ENCODE data around the gene LRRC9. TPM values are rescaled to one million over a fixed set of nuclear protein-coding genes. Genes with fewer than 3 reads are reported as not detected.
"Not testable (repeated sequence)": the region's sequence is repeated elsewhere in the genome, so short reads cannot be mapped to it uniquely, and the experiment has no call there.

The LRRC9 gene
- total RNA-seq, 1 experiment from 2014 or later: not detected

- H3K4me1 Mint-ChIP-seq (ENCODE audit: insufficient read depth, unreplicated experiment): peaks cover under 1% of the 10 kb centered on the region
- DNase-seq (ENCODE audit: unreplicated experiment): no peak
- no peaks in the 10 kb centered on the region for H3K27me3 Mint-ChIP-seq (ENCODE audit: insufficient read depth, unreplicated experiment)
- ChIA-PET POLR2A (no interaction called here), CTCF (interaction anchor here (0.5 to 1.2 kb wide), 5 partner anchors 37 to 371 kb away, joined by 3 read pairs; no protein-coding TSS in a partner anchor)
- no peak overlapping the region for H3K27ac Mint-ChIP-seq (ENCODE audit: low read depth, unreplicated experiment)
- no peaks in the 10 kb centered on the region for H3K36me3 Mint-ChIP-seq (ENCODE audit: insufficient read depth, unreplicated experiment)
- H3K4me3 Mint-ChIP-seq (ENCODE audit: unreplicated experiment): no peak overlapping the region
- no peak for TF ChIP-seq CTCF (IDR thresholded peaks at IDR 0.05; ENCODE audit: unreplicated experiment)
- intact Hi-C loops (cut with micrococcal nuclease): no loop called here
- no peaks in the 10 kb centered on the region for H3K9me3 Mint-ChIP-seq (ENCODE audit: unreplicated experiment)
- BruUV-seq (replicated peaks): no TSS peak
Measured at GRCh38 chr14:60002819-60003492, 83.0 kb downstream of the LRRC9 start.

DNA sequence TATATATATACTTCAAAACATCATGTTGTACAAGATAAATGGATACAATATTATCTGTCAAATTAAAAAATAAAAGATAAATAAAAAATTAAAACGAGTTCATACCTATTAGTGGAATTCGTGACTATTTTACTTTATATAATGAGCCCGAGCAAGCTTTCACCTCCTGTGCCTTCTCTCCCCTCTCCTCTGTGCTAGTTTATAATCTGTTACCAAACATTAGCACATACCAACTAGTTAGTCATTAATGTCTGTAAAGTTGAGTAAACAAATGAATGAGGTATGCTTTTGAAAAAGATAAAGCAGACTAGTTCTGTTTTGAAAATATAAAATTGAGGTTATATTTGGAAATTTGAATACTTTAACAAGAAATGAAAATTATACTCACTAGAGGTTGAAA lies 84.0 kb downstream of the LRRC9 start:
- intact Hi-C loops (cut with micrococcal nuclease): no loop called here
- BruUV-seq (replicated peaks): no TSS peak
- Mint-ChIP-seq H3K4me3 (ENCODE audit: unreplicated experiment) (no peak overlapping the region), H3K36me3 (ENCODE audit: insufficient read depth, unreplicated experiment) (no peaks in the 10 kb centered on the region), H3K9me3 (ENCODE audit: unreplicated experiment) (no peaks in the 10 kb centered on the region), H3K27me3 (ENCODE audit: insufficient read depth, unreplicated experiment) (no peaks in the 10 kb centered on the region), H3K27ac (ENCODE audit: low read depth, unreplicated experiment) (no peak overlapping the region), H3K4me1 (ENCODE audit: insufficient read depth, unreplicated experiment) (no peaks in the 10 kb centered on the region)
- TF ChIP-seq CTCF (IDR thresholded peaks at IDR 0.05; ENCODE audit: unreplicated experiment): no peak
- CTCF ChIA-PET: interaction anchor here (0.6 to 1.2 kb wide), 4 partner anchors 39 to 372 kb away, joined by 3 to 4 read pairs (median 3); no protein-coding TSS in a partner anchor
- POLR2A ChIA-PET: no interaction called here
- DNase-seq (ENCODE audit: unreplicated experiment): no peak

- Mint-ChIP-seq H3K36me3 (ENCODE audit: insufficient read depth, unreplicated experiment) (no peaks in the 10 kb centered on the region), H3K4me1 (ENCODE audit: insufficient read depth, unreplicated experiment) (no peaks in the 10 kb centered on the region), H3K27me3 (ENCODE audit: insufficient read depth, unreplicated experiment) (no peaks in the 10 kb centered on the region), H3K4me3 (ENCODE audit: unreplicated experiment) (no peak overlapping the region), H3K27ac (ENCODE audit: low read depth, unreplicated experiment) (no peak overlapping the region), H3K9me3 (ENCODE audit: unreplicated experiment) (peaks cover 15% of the 10 kb centered on the region)
- ChIA-PET POLR2A (no interaction called here), CTCF (no interaction called here)
- BruUV-seq (replicated peaks): no TSS peak
- intact Hi-C loops (cut with micrococcal nuclease): no loop called here
- TF ChIP-seq CTCF (IDR thresholded peaks at IDR 0.05; ENCODE audit: unreplicated experiment): no peak
- DNase-seq (ENCODE audit: unreplicated experiment): no peak
Measured at GRCh38 chr14:60008042-60008441, 88.1 kb downstream of the LRRC9 start.

- DNase-seq (ENCODE audit: unreplicated experiment); POLR2A ChIA-PET; H3K4me1 Mint-ChIP-seq (ENCODE audit: insufficient read depth, unreplicated experiment); H3K36me3 Mint-ChIP-seq (ENCODE audit: insufficient read depth, unreplicated experiment); H3K27me3 Mint-ChIP-seq (ENCODE audit: insufficient read depth, unreplicated experiment); H3K4me3 Mint-ChIP-seq (ENCODE audit: unreplicated experiment); H3K27ac Mint-ChIP-seq (ENCODE audit: low read depth, unreplicated experiment); CTCF ChIA-PET; BruUV-seq (replicated peaks); intact Hi-C loops (cut with micrococcal nuclease): not testable (repeated sequence)
- H3K9me3 Mint-ChIP-seq (ENCODE audit: unreplicated experiment): peaks cover 23% of the 10 kb centered on the region
Measured at GRCh38 chr14:60010263-60010662, 90.3 kb downstream of the LRRC9 start.

Data from MCF 10A (cell line).